HG03439 (cell line): ENCODE measurements around the gene NCOA1.

Experiments used
- ATAC-seq: cut with Tn5 transposase; IDR thresholded peaks from one replicate; pipeline ENCODE4 v1.9.1; 2021; ENCODE audit warnings: mild to moderate bottlenecking, moderate library complexity; ENCODE audit not compliant: unreplicated experiment

The NCOA1 gene

DNA sequence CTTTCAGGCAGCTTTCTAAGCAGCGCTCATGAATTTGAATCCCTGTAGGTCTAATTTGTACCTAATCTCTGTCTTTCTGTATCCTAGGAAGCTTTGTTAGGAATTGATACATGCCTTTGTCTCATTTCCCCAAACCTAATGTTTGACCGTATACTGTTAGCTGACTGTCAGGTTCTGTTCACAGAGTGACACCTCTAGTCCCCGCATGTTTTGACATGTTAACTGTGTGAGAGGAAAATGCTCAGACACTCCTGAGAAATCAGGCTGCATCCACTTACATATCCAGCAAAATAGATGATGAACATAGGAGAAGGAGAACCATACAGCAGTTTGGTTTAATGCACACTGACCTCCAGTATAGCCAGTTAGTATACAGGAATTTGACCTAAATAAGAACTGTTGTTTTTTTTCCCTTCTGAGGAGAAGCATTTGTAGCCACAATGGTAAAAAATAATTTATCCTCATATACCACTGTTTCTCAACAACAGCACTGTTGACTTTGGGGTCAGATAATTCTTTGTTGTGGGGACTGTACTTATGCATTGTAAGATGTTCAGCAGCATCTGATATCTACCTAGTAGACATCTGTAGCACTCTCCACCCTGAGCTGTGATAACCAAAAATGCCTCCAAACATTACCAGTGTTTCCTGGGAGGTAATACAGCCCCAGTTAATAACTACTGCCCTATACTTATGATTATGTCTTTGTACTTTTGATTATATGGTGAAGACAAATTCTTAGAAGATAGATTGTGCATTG, 130.9 kb downstream of the NCOA1 start:
- ATAC-seq: no peak

DNA sequence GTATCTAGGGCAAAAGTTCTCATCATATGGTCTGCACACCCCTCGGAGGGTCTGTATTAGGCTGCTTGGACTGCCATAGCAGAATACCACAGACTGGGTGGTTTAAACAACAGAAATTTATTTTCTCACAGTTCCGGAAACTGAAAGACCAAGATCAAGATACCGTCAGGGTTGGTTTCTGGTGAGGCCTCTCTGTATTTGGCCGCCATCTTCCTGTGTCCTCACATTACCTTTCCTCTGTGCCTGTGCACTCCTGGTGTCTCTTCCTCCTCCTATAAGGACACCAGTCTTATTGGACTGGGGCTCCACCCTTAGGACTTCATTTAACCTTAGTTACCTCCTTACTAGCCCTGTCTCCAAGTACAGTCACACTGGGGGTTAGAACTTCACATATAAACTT, 132.5 kb downstream of the NCOA1 start:
- no peak for ATAC-seq

- ATAC-seq: no peak
Observed at GRCh38 chr2:24625728-24626127, 134.7 kb downstream of the NCOA1 start.

DNA sequence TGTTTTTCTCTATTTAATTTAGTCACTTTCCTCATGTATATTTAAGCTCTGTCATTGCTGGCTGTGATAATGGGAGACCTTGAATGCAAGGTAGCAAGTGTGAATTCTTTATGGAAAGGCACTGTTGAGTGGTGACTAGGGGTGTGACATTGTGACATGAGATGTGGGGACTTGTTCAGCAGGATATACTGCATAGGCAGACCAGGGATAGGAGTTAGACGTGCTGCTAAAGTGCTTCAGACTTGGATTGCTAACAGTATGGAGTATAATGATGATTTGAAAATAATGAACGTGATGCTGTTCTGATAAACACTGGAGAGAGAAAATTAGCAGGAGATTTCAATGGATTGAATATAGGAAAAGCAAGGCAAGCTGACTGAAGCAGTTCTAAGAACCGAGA, 135.1 kb downstream of the NCOA1 start:
- no peak for ATAC-seq

DNA sequence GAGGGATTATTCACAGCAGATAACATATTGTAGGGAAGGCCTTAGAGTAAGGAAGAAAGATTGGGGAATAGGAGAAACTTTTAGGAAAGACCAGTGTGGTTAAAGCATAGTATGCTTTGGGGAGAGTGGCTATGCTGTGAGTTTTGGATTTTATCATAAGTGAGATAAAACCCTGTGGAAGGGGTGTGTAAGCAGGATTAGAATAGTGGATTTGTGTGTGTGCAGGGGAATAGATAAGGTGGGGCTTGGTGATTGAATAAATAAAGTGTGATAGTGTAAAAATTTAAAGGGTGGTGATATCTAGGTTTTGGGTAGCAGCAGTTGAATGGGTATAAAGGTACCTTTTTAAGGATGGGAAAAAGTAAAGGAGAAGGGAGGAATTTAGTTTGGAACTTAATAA, 137.7 kb downstream of the NCOA1 start:
- ATAC-seq: no peak

- ATAC-seq: no peak
Observed at GRCh38 chr2:24632172-24632571, 141.1 kb downstream of the NCOA1 start.

- no peak for ATAC-seq
Observed at GRCh38 chr2:24635181-24635580, 144.1 kb downstream of the NCOA1 start.

DNA sequence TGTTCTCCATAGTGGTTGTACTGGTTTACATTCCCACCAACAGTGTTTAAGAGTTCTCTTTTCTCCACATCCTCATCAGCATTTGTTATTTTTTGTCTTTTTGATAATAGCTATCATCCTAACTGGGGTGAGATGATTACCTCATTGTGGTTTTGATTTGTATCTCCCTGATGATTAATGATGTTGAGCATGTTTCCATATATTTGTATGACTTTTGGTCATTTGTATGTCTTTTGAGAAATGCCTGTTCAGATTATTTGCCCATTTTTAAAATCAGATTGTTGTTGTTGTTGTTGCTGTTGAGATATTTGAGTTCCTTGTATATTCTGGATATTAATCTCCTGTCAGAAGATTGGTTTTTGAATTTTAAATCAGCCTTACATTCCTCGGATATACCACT, 147.5 kb downstream of the NCOA1 start:
- ATAC-seq: no peak

DNA sequence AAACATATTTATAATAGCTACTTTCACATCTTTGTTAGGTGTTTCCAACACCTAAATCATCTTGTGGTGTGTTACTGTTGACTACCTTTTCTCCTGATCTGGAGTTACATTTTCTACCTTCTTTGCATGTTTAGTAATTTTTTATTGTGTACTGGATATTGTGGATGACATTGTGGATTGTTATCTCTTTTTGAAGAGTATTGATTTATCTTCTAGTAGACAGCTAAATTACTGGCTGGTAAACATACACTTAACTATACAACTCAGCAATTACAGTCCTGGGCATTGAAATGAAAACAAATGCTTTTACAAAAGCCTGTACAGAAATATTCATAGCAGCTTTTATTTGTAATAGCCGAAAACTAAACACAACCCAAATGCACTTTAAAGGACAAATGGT, 151.3 kb downstream of the NCOA1 start:
- no peak for ATAC-seq

DNA sequence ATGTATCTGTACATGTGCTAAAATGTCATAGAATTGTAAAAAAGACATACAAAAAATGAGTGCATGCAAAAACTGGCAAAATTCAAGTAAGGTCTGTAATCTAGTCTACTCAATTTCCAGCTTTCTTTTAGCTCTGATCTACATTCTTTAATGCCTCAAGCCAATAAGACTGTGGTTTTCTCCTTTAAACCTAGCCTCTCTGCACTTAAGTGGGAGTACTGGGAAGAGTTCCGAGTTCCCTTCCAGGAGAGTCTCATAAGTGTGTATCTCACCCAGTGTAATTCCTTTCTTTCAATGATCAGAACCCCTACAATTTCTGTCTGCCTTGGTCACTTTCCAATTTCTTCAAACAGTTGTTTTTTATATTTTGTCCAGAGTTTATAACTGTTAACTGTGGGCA, 152.0 kb downstream of the NCOA1 start:
- no peak for ATAC-seq

DNA sequence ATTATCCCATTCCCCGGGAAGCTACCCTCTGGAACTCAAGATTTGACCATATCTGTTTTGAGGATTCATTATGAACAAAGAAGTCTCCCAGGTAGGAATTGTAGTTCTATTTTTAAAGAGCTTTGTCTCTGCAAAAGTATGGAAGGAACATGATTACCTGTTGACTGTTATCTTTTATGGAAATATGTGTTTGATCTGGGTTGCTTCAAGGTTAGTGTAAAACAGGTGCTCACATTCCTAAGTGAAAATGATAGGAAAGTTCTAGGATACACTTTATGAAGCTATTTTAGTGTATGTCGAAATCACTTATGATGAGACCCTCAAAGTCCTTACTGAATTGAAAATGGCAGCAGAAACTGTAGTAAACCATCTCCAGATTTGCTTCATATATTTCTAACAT, 153.0 kb downstream of the NCOA1 start:
- no peak for ATAC-seq

DNA sequence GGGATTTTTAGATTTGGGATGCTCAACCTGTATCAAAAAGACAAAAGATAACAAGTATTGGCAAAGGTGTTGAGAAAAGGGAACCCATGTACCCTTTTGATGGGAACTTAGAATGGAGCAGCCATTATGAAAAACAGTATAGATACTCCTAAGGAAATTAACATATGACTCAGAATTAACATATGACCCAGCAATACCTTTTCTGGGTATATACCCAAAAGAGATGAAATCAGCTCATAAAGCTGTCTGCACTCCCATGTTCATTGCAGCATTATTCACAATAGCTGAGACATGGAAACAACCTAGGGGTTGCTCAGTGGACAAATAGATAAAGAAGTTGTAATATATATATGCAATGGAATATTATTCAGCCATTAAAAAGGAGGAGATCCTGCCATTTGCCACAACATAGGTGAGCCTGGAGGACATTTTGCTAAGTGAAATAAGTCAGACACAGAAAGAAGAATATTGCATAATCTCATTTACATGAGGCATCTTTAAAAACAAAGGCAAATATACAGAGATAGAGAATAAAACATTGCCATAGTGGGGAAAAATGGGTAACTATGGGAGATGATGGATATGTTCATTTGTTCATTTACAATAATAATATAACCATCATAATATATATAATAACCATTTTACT, 160.1 kb downstream of the NCOA1 start:
- no peak for ATAC-seq

DNA sequence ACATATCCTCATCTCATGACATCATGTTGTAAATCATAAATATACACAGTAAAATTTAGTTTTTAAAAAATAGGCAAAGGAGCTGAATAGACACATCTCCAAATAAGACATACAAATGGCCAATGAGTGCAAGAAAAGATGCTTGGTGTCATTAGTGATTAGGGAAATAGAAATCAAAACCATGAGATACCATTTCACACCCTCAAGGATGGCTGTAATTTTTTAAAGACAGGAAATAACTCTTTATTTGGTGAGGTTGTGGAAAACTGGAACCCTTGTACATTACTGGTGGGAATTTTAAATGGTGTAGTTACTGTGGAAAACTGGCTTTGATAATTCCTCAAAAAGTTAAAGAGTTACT, 160.6 kb downstream of the NCOA1 start:
- ATAC-seq: no peak

- ATAC-seq: peak; percentile 64
Observed at GRCh38 chr2:24652265-24653182, 161.5 kb downstream of the NCOA1 start.

DNA sequence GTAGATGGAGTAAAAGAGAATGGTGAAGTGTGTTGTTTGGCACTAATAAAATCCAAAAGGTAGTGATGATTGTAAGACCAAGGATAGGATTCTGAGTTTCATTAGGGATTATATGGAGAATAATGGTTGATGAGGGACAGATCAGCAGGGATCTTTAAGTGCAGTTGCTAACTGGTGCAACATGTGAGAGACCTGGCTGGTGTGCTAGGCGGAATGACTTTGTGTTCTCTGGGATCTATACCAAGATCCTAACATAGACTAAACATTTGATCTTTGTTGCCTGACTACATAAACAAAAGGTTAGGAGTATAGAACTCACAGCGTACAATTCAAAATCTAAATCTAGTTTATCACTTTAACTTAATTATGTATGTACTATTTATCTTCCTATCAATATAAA, 166.8 kb downstream of the NCOA1 start:
- ATAC-seq: no peak

DNA sequence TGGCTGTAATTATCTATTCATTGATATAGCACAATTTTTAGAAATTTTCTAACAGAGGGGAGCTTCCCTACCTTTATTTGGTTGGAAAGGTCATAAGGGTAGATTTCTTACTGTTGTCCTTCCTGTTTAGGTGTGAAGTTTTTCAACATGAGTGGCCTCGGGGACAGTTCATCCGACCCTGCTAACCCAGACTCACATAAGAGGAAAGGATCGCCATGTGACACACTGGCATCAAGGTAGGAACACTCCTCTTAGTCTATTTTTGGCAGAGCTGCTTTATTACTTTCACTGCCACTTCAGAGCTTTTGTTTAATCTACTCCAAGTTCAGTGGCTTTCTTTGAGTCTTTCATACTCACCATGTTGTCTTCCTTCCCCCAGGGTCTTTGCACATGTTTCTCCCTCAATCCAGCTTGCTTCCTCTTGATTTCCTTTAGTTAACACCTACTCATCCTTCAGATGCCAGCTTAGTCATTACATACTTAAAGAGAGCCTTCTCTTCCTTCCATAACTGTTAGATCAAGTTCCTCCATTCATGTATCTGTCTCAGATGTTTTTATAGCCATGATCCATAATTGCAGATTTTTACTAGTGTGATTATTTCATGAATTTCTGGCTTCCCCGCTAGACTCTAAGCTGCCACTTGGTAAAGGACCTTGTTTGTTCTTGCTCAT, 167.6 kb downstream of the NCOA1 start:
- no peak for ATAC-seq

- no peak for ATAC-seq
Observed at GRCh38 chr2:24659862-24660261, 168.8 kb downstream of the NCOA1 start.

- no peak for ATAC-seq
Observed at GRCh38 chr2:24667542-24667941, 176.5 kb downstream of the NCOA1 start.

DNA sequence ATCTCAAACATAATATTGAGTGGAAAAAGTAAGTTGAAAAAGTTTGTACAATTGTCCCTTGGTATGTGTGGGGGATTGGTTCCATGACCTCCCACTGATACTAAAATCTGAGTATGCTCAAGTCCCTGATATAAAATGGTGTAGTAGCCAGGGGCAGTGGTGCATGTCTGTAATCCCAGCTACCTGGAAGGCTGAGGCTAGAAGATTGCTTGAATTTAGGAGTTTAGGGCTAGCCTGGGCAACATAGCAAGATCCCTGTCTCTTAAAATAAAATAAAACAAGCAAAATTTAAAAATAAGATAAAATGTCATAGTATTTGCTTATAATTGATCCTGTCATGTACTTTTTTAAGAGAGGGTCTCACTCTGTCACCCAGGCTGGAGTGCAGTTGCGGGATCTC, 180.2 kb downstream of the NCOA1 start:
- no peak for ATAC-seq

- no peak for ATAC-seq
Observed at GRCh38 chr2:24672589-24672988, 181.5 kb downstream of the NCOA1 start.

DNA sequence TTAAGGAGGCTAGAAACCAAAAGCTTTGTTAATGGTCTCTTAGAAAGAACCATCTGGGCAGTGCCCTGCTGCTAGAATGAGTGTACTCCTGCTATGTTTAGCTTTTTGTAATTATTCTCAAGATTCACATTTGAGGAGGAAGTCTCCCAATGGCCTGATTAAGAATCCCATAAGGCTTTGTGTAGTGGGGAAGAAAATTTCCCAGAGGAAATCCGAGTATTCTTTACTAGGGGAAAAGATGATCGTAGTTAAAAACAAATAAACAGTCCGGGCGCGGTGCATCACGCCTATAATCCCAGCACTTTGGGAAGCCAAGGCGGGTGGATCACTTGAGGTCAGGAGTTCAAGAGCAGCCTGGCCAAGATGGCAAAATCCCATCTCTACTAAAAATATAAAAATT, 184.3 kb downstream of the NCOA1 start:
- no peak for ATAC-seq
